GM23338 (cell line): ENCODE data around the gene NXPH4. TPM values are rescaled to one million over a fixed set of nuclear protein-coding genes. Genes with fewer than 3 reads are reported as not detected.

Source experiments
- ATAC-seq: fragments of 200-7000 bp; cut with Tn5 transposase; 3 replicates; pipeline ENCODE4 v1.9.1; 2020
- DNase-seq: peaks from one replicate; pipeline ENCODE4 v3.0.0-alpha.2; 2015; ENCODE audit warnings: low spot score
- H2AFZ ChIP-seq: fragments of 200-600 bp; sonication (generic); 2 replicates; pipeline ENCODE4 v1.8.0; 2016; ENCODE audit warnings: antibody characterized with exemption, mild to moderate bottlenecking, moderate library complexity
- H3F3A ChIP-seq: fragments of 200-600 bp; sonication (generic); replicated peaks from 2 replicates; pipeline ENCODE4 v1.8.0; 2017; ENCODE audit warnings: antibody characterized with exemption, mixed run types, low read depth
- H3K27ac ChIP-seq: fragments of 200-600 bp; sonication (generic); 2 replicates; pipeline ENCODE4 v1.6.1; 2016; ENCODE audit warnings: low read depth
- H3K27me3 ChIP-seq: fragments of 200-600 bp; sonication (generic); 2 replicates; pipeline ENCODE4 v1.8.0; 2016; ENCODE audit warnings: mild to moderate bottlenecking, mixed run types, moderate library complexity; ENCODE audit not compliant: insufficient read depth
- H3K36me3 ChIP-seq: fragments of 200-600 bp; sonication (generic); 2 replicates; pipeline ENCODE4 v1.8.0; 2016; ENCODE audit warnings: mild to moderate bottlenecking; ENCODE audit not compliant: insufficient read depth
- H3K4me1 ChIP-seq: fragments of 200-600 bp; sonication (generic); 2 replicates; pipeline ENCODE4 v1.8.0; 2016; ENCODE audit warnings: mild to moderate bottlenecking, moderate library complexity; ENCODE audit not compliant: insufficient read depth
- H3K4me2 ChIP-seq: fragments of 200-600 bp; sonication (generic); 2 replicates; pipeline ENCODE4 v1.7.1; 2017; ENCODE audit warnings: mixed run types
- H3K4me3 ChIP-seq: fragments of 200-600 bp; sonication (generic); 2 replicates; pipeline ENCODE4 v1.6.1; 2016; ENCODE audit warnings: mixed run types
- H3K79me2 ChIP-seq: fragments of 200-600 bp; sonication (generic); replicated peaks from 2 replicates; pipeline ENCODE4 v1.8.0; 2017; ENCODE audit warnings: mild to moderate bottlenecking; ENCODE audit not compliant: insufficient read depth
- H3K9me2 ChIP-seq: fragments of 200-600 bp; sonication (generic); 2 replicates; pipeline ENCODE4 v1.8.0; 2017; ENCODE audit not compliant: insufficient read depth
- H4K20me1 ChIP-seq: fragments of 200-600 bp; sonication (generic); replicated peaks from 2 replicates; pipeline ENCODE4 v1.8.0; 2017; ENCODE audit warnings: mild to moderate bottlenecking; ENCODE audit not compliant: insufficient read depth
- H3K27ac Mint-ChIP-seq: 2 replicates; pipeline ENCODE4 v1.8.0; 2020; ENCODE audit warnings: inconsistent platforms, mild to moderate bottlenecking, moderate library complexity, mixed read lengths
- H3K27me3 Mint-ChIP-seq: 3 replicates; pipeline ENCODE4 v1.8.0; 2022; ENCODE audit warnings: low read depth, mild to moderate bottlenecking, moderate library complexity, mixed read lengths, inconsistent platforms; ENCODE audit not compliant: insufficient read depth, poor library complexity
- H3K36me3 Mint-ChIP-seq: 3 replicates; pipeline ENCODE4 v1.8.0; 2021; ENCODE audit warnings: low read depth, mild to moderate bottlenecking, inconsistent platforms, moderate library complexity, mixed read lengths
- H3K4me1 Mint-ChIP-seq: 3 replicates; pipeline ENCODE4 v1.8.0; 2020; ENCODE audit warnings: mild to moderate bottlenecking, inconsistent platforms, mixed read lengths
- H3K4me3 Mint-ChIP-seq: 3 replicates; pipeline ENCODE4 v1.8.0; 2021; ENCODE audit warnings: moderate library complexity, mild to moderate bottlenecking, inconsistent platforms, mixed read lengths
- H3K9me3 Mint-ChIP-seq: 3 replicates; pipeline ENCODE4 v1.8.0; 2020; ENCODE audit warnings: moderate library complexity, mild to moderate bottlenecking, inconsistent platforms, mixed read lengths
- CTCF ChIP-seq, 2 experiments: fragments of 200-600 bp in 1 of 2; sonication (generic) in 1 of 2; conservative IDR thresholded peaks; 2 replicates each; pipeline versions ENCODE4 v1.5.1 to v1.6.1; 2016 to 2017; ENCODE audit warnings: antibody characterized with exemption in 2 of 2, low read depth in 2 of 2, mild to moderate bottlenecking in 2 of 2, moderate library complexity in 1 of 2
- EZH2 ChIP-seq: fragments of 200-600 bp; sonication (generic); IDR thresholded peaks from one replicate; pipeline ENCODE4 v1.8.0; 2017; ENCODE audit warnings: antibody characterized with exemption, mild to moderate bottlenecking, low read depth; ENCODE audit not compliant: unreplicated experiment
- EZH2phosphoT487 ChIP-seq: fragments of 200-600 bp; sonication (generic); IDR thresholded peaks from one replicate; pipeline ENCODE4 v1.8.1; 2018; ENCODE audit warnings: antibody characterized with exemption; ENCODE audit not compliant: unreplicated experiment
- REST ChIP-seq: IDR thresholded peaks from one replicate; pipeline ENCODE4 v1.6.1; 2018; ENCODE audit warnings: antibody characterized with exemption; ENCODE audit not compliant: unreplicated experiment
- STAT1 ChIP-seq: IDR thresholded peaks from one replicate; pipeline ENCODE4 v1.6.1; 2016; ENCODE audit warnings: antibody characterized with exemption; ENCODE audit not compliant: unreplicated experiment
- ZNF331 ChIP-seq: fragments of 250-450 bp; sonication (Bioruptor Pico); IDR thresholded peaks from 2 replicates; pipeline ENCODE4 v1.5.0; 2020; ENCODE audit warnings: low read depth, mild to moderate bottlenecking, moderate library complexity
- polyA plus RNA-seq: library from polyadenylated mRNA; unstranded; fragments of >200 nt; fragmentation: Nextera tagmentation; extraction: Ambion mirVana; gene quantifications from 2 replicates; pipeline ENCODE4 v1.2.1, GENCODE V29; 2016
- total RNA-seq: library from RNA; depleted of rRNA; stranded (reverse); fragments of >200 nt; shearing (Covaris generic); gene quantifications from 2 replicates; pipeline ENCODE4 v1.2.3, GENCODE V29; 2014

Gene NXPH4
- total and polyA plus RNA-seq, 2 experiments from 2014 or later, result 0.89 to 1.5 TPM

- TF ChIP-seq CTCF (conservative IDR thresholded peaks at IDR 0.05; ENCODE audit: low read depth in 2 of 2), result no peak
- TF ChIP-seq STAT1, result no peak
- TF ChIP-seq EZH2, result no peak
- no peak for TF ChIP-seq EZH2phosphoT487
Measured at GRCh38 chr12:57177354-57177753, 39.2 kb upstream of the NXPH4 start (continued).

GRCh38 chr12:57178213-57178612, 38.4 kb upstream of the NXPH4 start:
- no peaks in the 10 kb centered on the region for H3K9me3 Mint-ChIP-seq
- peaks cover 18% of the 10 kb centered on the region for H3K27me3 Mint-ChIP-seq
- H3K4me1 Mint-ChIP-seq, result peaks cover 5% of the 10 kb centered on the region; the same call in 2 of the 3 replicates
- H3K27ac Mint-ChIP-seq, result peak overlapping the region; percentile 68; the same call in 1 of the 2 replicates
- H2AFZ ChIP-seq, result no peak overlapping the region
- no peak overlapping the region for H3K4me3 ChIP-seq
- H3K36me3 ChIP-seq, result peaks cover 13% of the 10 kb centered on the region
- no peak overlapping the region for H3K27ac ChIP-seq
- no peak overlapping the region for H3K4me3 Mint-ChIP-seq
- H3K27me3 ChIP-seq, result no peaks in the 10 kb centered on the region
- H3K79me2 ChIP-seq, result no peaks in the 10 kb centered on the region; the same call in 1 of the 2 replicates
- no peaks in the 10 kb centered on the region for H3K9me2 ChIP-seq
- DNase-seq (no peak), ATAC-seq (no peak)
- TF ChIP-seq ZNF331 (CRISPR knock-in tag), result no peak
- TF ChIP-seq CTCF (conservative IDR thresholded peaks at IDR 0.05; ENCODE audit: low read depth in 2 of 2), result 0 out of 4 replicates have a peak, but pooled peaks of 1 of the 2 experiments have one; percentile 4
- no peak for TF ChIP-seq REST
- H3F3A ChIP-seq, result peaks cover 30% of the 10 kb centered on the region
- no peak overlapping the region for H3K4me2 ChIP-seq
- H4K20me1 ChIP-seq, result peaks cover 7% of the 10 kb centered on the region; the same call in 1 of the 2 replicates
- no peaks in the 10 kb centered on the region for H3K4me1 ChIP-seq
- H3K36me3 Mint-ChIP-seq, result peaks cover 88% of the 10 kb centered on the region
